Neural progenitor cell (in vitro differentiated cells): ENCODE results near the gene COMMD7.

Source experiments
- CTCF ChIP-seq: fragments of 200-600 bp; sonication (generic); IDR thresholded peaks from 2 replicates; pipeline ENCODE4 v1.5.1; 2017; ENCODE audit warnings: antibody characterized with exemption, mild to moderate bottlenecking
- EZH2 ChIP-seq: fragments of 200-600 bp; sonication (generic); IDR thresholded peaks from 2 replicates; pipeline ENCODE4 v1.6.1; 2017; ENCODE audit warnings: antibody characterized with exemption, mild to moderate bottlenecking, moderate library complexity
- EZH2phosphoT487 ChIP-seq: fragments of 200-600 bp; sonication (generic); IDR thresholded peaks from 2 replicates; pipeline ENCODE4 v1.6.1; 2017; ENCODE audit warnings: antibody characterized with exemption

- no peak for TF ChIP-seq CTCF
- no peak for TF ChIP-seq EZH2
- TF ChIP-seq EZH2phosphoT487, result no peak
These were observed 2.1 kb downstream of the COMMD7 start for GRCh38 chr20:32741151-32741550.
